Gastrocnemius medialis (tissue), 4 donors: ENCODE results near the gene CALML4. TPM values are rescaled to one million over a fixed set of nuclear protein-coding genes. Genes with fewer than 3 reads are reported as not detected.
"Not testable (repeated sequence)": the region's sequence is repeated elsewhere in the genome, so short reads cannot be mapped to it uniquely, and the experiment has no call there.

Experiments
- ATAC-seq, 2 donors: fragments of 150-250 bp; one replicate each; pipeline ENCODE4 v1.9.1; 2016
- DNase-seq, 2 donors: peaks; one replicate each; pipeline ENCODE4 v3.0.0-alpha.2; 2019
- H3K27ac ChIP-seq, 4 donors: fragments of 200-600 bp; sonication (generic); 1 replicate in 1 of 4; 2 replicates in 3 of 4; pipeline ENCODE4 v1.5.1; 2016 to 2018; ENCODE audit warnings: mild to moderate bottlenecking in 2 of 4, moderate library complexity in 1 of 4
- H3K27me3 ChIP-seq, 3 donors: fragments of 200-600 bp; sonication (generic) in 2 of 3; 1 replicate in 1 of 3; 2 replicates in 2 of 3; pipeline versions ENCODE4 v1.5.1 to v1.6.0; 2016 to 2019; ENCODE audit warnings: mild to moderate bottlenecking in 1 of 3, moderate library complexity in 1 of 3
- H3K36me3 ChIP-seq, 2 donors: fragments of 200-600 bp; sonication (generic) in 1 of 2; one replicate each; pipeline ENCODE4 v1.5.1; 2017 to 2018
- H3K4me1 ChIP-seq, 2 donors: fragments of 200-600 bp; sonication (generic) in 1 of 2; one replicate each; pipeline ENCODE4 v1.5.1; 2016 to 2017; ENCODE audit warnings: mild to moderate bottlenecking in 2 of 2
- H3K4me3 ChIP-seq, 4 donors: fragments of 200-600 bp; sonication (generic) in 3 of 4; 1 replicate in 1 of 4; 2 replicates in 3 of 4; pipeline ENCODE4 v1.5.1; 2016 to 2019; ENCODE audit warnings: mild to moderate bottlenecking in 2 of 4
- H3K9me3 ChIP-seq, 3 donors: fragments of 200-600 bp; sonication (generic) in 2 of 3; 1 replicate in 1 of 3; 2 replicates in 2 of 3; pipeline ENCODE4 v1.5.1; 2016 to 2019
- POLR2A ChIP-seq, 2 donors: fragments of 450-650 bp; IDR thresholded peaks; one replicate each; pipeline ENCODE4 v1.6.1; 2017; ENCODE audit warnings: antibody characterized with exemption in 2 of 2, mild to moderate bottlenecking in 2 of 2, moderate library complexity in 2 of 2
- in situ Hi-C, 4 donors: fragments of 200-750 bp; cut with MboI; loops; one replicate each; pipeline versions ENCODE4 v1.15.0 to v1.8.0; 2017; ENCODE audit warnings: low sequenced_read_pairs in 4 of 4
- intact Hi-C: fragments of 100-400 bp; cut with DNase I; formaldehyde crosslinking; loops from one replicate; pipeline ENCODE4 v1.15.1; 2023; ENCODE audit warnings: low total_unique reads
- total RNA-seq, 4 donors: library from RNA; depleted of rRNA; stranded (reverse); fragments of >200 nt; gene quantifications; one replicate each; pipeline versions ENCODE4 v1.1.0 to v1.2.3, GENCODE V29; 2016
- TF ChIP-seq, protein P1 (sequence below), 5 experiments: fragments of 450-650 bp in 3 of 5; fragments of 200-600 bp in 2 of 5; sonication (generic) in 2 of 5; IDR thresholded peaks in 4 of 5; conservative IDR thresholded peaks in 1 of 5; 1 replicate in 4 of 5; 2 replicates in 1 of 5; pipeline ENCODE4 v1.5.1; 2016 to 2019; ENCODE audit warnings: antibody characterized with exemption in 5 of 5, mild to moderate bottlenecking in 3 of 5, moderate library complexity in 3 of 5

Gene CALML4
- total RNA-seq, 4 donors from 2014 or later, result 0.66 to 2.4 (median 1.5) TPM

DNA sequence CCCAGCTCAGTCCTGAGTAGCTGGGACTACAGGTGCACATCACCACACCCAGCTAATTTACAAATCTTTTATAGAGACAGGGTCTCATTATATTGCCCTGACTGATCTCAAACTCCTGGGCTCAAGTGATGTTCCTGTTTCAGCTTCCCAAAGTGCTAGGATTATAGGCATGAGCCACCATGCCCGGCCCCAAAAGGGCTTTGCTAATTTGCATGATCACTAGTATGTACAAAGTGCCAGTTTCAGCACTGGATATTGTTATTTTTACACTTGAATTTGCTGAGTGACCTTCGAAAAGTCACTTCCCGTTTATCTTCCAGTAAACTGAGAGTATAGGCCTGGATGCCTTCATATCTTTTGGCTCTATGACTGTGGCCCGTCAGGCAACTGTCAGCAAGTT, 12.2 kb upstream of the CALML4 start:
- Histone ChIP-seq H3K36me3 (peaks cover 0 to 5% of the 10 kb centered on the region in 2 donors), H3K27ac (no peak overlapping the region), H3K9me3 (no peaks in the 10 kb centered on the region), H3K4me3 (no peak overlapping the region), H3K4me1 (no peaks in the 10 kb centered on the region), H3K27me3 (no peaks in the 10 kb centered on the region)
- in situ Hi-C loops, result loop anchor here in 1 of 4 donors (10.0 kb wide), 1 partner anchor 353 kb away; no protein-coding TSS in a partner anchor
- DNase-seq, result no peak
- ATAC-seq, result no peak
- TF ChIP-seq, protein P1, sequence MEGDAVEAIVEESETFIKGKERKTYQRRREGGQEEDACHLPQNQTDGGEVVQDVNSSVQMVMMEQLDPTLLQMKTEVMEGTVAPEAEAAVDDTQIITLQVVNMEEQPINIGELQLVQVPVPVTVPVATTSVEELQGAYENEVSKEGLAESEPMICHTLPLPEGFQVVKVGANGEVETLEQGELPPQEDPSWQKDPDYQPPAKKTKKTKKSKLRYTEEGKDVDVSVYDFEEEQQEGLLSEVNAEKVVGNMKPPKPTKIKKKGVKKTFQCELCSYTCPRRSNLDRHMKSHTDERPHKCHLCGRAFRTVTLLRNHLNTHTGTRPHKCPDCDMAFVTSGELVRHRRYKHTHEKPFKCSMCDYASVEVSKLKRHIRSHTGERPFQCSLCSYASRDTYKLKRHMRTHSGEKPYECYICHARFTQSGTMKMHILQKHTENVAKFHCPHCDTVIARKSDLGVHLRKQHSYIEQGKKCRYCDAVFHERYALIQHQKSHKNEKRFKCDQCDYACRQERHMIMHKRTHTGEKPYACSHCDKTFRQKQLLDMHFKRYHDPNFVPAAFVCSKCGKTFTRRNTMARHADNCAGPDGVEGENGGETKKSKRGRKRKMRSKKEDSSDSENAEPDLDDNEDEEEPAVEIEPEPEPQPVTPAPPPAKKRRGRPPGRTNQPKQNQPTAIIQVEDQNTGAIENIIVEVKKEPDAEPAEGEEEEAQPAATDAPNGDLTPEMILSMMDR (IDR thresholded peaks at IDR 0.05 in 4 of 5, conservative IDR thresholded peaks at IDR 0.05 in 1 of 5), result no peak
- no peak for TF ChIP-seq POLR2A (IDR thresholded peaks at IDR 0.05)
- intact Hi-C loops, result no loop called here

DNA sequence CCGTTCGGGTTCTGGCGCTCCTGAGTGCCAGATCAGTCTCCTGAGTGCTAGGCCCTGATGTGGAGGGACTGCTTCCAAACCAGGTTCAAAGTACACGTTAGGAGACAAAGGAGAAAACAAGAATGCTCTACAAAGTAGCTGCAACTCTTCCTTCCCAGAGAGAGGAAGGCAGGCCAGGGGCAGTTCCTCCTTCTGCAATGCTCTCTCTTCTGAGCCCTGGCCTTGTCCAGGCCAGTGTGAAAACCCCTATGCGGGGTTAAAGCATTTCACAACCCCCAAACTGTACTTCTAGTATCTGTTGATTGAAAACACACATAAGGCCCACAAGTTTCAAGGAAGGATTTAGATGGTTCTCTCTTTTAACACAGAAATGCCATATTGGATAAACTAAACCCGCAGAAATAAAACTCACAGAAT, 9.7 kb upstream of the CALML4 start:
- Histone ChIP-seq H3K27me3 (no peaks in the 10 kb centered on the region), H3K9me3 (no peaks in the 10 kb centered on the region), H3K4me1 (peaks cover 0 to 4% of the 10 kb centered on the region in 2 donors), H3K36me3 (peaks cover 0 to 5% of the 10 kb centered on the region in 2 donors), H3K4me3 (no peak overlapping the region), H3K27ac (no peak overlapping the region)
- no peak for DNase-seq
- ATAC-seq, result no peak
- intact Hi-C loops (no loop called here), in situ Hi-C loops (loop anchor here in 1 of 4 donors (10.0 kb wide), 1 partner anchor 350 kb away; no protein-coding TSS in a partner anchor)
- no peak for TF ChIP-seq POLR2A (IDR thresholded peaks at IDR 0.05)
- TF ChIP-seq, protein P1 (IDR thresholded peaks at IDR 0.05 in 4 of 5, conservative IDR thresholded peaks at IDR 0.05 in 1 of 5), result no peak

DNA sequence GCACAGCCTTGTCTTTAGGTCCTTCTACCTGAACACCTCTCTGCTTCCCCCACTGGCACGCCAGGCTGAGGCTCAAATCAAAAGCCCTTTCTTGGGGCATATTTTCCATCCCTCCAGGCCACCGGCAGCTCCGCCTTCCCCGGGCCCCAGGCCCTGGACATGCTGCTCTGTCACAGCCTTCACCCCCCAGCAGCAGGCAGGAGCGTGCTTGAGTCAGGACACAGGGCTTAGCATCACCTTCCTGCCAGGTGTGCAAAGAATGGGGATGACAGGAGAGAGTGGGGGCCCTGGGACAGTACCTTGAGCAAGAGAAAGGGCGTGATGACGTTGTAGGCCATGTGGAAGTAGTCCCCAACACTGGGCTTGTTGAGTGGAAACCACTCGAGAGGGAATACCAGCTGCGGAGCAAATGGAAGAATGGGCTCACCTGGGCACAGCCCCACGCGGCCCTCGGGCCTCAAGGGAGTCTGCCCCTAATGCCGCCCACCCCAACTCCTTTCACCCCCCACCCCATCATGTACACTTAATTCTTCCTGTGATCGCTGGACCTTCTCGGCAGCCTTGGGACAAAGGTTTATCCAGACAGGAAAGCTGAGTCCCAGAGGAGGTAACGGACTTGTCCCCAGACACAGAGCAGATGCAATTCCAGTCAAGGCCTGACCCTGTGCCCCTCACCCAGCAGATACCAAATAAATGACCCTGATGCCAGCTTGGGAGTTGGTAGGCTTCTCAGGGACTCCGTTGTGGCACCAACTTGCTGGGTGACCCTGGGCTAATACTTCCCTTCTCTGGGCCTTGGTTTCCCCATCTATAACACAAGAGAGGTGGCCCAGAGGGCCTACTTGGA, 9.1 kb upstream of the CALML4 start:
- no peak overlapping the region for H3K27ac ChIP-seq
- H3K9me3 ChIP-seq, result no peaks in the 10 kb centered on the region
- TF ChIP-seq, protein P1 (IDR thresholded peaks at IDR 0.05 in 4 of 5, conservative IDR thresholded peaks at IDR 0.05 in 1 of 5), result no peak
- TF ChIP-seq POLR2A (IDR thresholded peaks at IDR 0.05), result no peak
- no peak for DNase-seq
- H3K36me3 ChIP-seq, result peaks cover 0 to 5% of the 10 kb centered on the region in 2 donors
- ATAC-seq, result no peak
- no peak overlapping the region for H3K4me3 ChIP-seq
- no peaks in the 10 kb centered on the region for H3K27me3 ChIP-seq
- H3K4me1 ChIP-seq, result peaks cover 0 to 4% of the 10 kb centered on the region in 2 donors
- intact Hi-C loops, result no loop called here
- in situ Hi-C loops, result loop anchor here in 1 of 4 donors (10.0 kb wide), 1 partner anchor 349 kb away; no protein-coding TSS in a partner anchor

DNA sequence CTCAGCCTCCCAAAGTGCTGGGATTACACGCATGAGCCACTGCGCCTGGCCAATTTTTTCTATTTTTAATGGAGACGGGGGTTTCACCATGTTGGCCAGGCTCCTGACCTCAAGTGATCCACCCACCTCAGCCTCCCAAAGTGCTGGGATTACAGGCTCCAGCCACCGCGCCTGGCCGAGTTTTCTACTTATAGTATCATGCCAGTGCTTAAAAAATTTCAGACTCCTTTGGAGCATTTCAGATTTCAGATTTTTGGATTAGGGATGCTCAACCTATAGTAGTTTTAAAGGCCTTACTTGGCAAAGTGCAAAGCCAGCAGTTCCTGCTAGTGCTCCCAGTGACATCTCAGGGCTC, 8.3 kb upstream of the CALML4 start:
- H3K4me1 ChIP-seq, result not testable (repeated sequence)

DNA sequence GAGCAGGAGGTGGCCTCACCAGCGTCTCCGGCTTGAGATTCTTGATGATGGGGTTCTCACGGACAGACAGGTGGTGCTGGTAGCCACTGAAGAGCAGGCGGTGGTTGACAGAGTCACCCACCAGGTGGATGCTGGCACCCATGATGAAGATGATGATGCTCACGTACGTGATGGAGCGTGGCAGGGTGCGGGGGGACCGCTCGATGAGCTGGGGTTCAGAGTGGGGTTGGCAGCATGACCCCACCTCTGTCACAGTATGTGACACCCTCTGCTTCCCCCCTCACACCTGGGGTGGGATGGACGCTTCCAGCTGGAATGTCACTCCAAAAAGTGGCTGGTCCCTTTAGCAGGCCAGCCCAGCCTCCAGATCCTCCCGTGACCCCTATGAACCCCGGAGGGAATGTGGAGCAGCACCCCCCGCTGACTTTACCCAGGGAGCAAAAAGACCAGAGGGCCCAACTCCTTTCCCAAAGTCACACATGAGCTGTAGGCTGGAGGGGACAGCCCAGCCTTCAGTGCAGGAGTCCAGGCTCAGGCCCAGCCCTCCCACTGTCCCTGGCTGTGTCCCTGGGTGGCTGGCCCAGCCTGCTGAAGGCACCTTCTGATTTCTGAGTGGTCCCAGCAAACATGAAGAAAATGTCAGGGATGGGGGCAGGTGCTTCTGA, 6.7 kb upstream of the CALML4 start:
- H3K36me3 ChIP-seq, result peaks cover 0 to 5% of the 10 kb centered on the region in 2 donors
- ATAC-seq (no peak), DNase-seq (no peak)
- in situ Hi-C loops, result loop anchor here in 1 of 4 donors (10.0 kb wide), 1 partner anchor 347 kb away; no protein-coding TSS in a partner anchor
- intact Hi-C loops, result no loop called here
- no peaks in the 10 kb centered on the region for H3K9me3 ChIP-seq
- H3K4me3 ChIP-seq, result no peak overlapping the region
- TF ChIP-seq, protein P1 (IDR thresholded peaks at IDR 0.05 in 4 of 5, conservative IDR thresholded peaks at IDR 0.05 in 1 of 5), result no peak
- H3K27ac ChIP-seq, result no peak overlapping the region
- peaks cover 0 to 4% of the 10 kb centered on the region in 2 donors for H3K4me1 ChIP-seq
- no peaks in the 10 kb centered on the region for H3K27me3 ChIP-seq

More for the DNA sequence above, 8.3 kb upstream of the CALML4 start:
- H3K4me3 ChIP-seq, H3K27me3 ChIP-seq, ATAC-seq, H3K27ac ChIP-seq, H3K9me3 ChIP-seq, intact Hi-C loops, H3K36me3 ChIP-seq, DNase-seq: not testable (repeated sequence)
- in situ Hi-C loops, result loop anchor here in 1 of 4 donors (10.0 kb wide), 1 partner anchor 349 kb away; no protein-coding TSS in a partner anchor
